ENCODE data around the gene DNAH10. TPM values are rescaled to one million over a fixed set of nuclear protein-coding genes. Genes with fewer than 3 reads are reported as not detected.

Gene DNAH10
- total RNA-seq, 1 experiment from 2014 or later: 0.09 TPM

DNA sequence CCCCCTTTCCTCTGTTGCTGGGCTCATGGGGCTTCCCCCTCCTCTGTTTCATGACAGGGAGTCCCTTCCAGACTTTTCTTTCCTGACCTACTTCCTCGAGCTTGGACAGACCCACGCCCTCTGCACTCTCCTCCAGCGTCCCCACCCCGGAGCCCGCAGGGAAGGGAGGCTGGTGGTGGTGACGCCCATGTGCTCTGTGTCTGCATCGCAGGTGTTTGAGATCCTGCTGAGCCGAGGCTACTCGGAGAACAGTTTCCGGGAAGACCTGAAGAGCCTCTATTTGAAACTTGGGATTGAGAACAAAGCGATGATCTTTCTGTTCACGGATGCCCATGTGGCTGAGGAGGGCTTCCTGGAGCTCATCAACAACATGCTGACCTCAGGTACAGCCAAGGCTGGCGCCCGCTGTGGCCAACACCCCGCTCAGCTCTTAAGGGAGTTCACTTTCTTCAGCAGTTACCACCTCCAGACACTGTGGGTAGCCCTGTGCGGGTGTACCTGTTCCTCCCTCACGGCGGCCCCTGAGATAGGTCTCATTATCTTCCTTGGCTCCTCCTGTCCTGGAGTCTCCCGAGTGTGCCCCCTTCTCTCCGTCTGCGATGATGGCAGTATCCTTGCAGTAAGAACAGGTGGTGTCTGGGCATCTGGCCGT lies 125.0 kb downstream of the DNAH10 start:
- no peak for DNase-seq (ENCODE audit: low spot score)

DNA sequence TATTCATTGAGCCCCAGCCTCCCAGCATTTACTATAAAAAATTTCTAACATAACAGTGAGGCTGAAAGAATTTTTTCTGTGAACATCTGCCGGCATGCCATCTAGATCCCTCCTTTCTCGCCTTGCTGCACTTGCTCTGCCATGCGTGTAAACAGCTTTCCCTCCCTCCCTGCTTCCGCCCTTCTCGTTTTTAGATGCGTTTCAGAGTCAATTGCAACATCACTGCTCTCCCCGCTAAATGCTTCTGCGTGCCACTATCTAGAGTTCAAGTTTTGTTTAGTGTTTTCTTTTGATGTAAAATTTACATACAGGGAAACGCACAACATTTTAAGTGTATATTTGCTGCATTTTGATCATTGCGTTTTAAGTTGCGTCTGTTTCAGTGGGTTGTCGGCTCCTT lies 126.9 kb downstream of the DNAH10 start:
- no peak for DNase-seq (ENCODE audit: low spot score)

DNA sequence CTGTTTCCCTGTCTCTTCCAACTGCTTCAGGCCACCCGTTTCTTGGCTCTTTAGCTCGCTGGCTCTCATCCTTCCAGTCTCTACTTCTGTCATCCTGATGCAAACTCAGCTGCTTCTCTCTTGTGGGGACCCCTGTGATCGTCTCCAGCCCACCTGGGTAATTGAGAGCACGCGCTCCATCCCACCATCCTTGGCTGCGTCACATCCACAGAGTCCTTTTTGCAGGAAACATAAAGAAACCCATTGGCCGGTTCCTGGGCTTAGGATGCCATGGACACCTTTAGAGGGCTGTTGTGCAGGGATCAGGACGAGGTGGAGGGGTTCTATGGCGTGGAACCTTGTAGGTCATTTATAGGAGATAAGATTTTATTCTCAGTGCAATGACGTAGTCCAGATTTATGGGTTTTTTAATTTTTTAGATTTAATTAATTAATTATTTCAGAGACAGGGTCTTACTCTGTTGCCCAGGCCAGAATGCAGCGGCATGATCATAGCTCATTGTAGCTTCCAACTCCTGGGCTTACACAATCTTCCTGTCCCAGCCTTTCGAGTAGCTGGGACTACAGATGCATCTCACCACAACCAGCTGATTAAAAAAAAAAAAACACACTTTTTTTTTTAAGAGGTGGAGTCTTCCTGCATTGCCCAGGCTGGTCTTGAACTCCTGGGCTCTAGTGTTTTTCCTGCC lies 127.9 kb downstream of the DNAH10 start:
- DNase-seq (ENCODE audit: low spot score): no peak

DNA sequence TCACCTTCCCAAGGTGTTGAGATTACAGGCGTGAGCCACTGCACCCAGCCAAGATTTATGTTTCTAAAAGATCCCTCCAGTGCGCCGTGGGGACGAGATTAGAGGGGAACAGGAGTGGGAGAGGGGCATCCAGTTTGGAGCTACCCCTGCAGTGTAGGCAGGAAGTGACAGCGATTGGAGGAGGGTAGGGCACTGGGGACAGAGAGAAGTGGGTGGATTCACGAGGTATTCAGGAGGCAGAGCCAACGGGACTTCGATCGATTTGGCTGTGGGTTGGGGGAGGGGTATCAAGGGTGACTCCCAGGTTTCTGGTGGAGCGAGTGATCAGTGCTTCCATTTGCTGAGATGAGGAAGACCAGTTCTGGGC lies 128.4 kb downstream of the DNAH10 start:
- no peak for DNase-seq (ENCODE audit: low spot score)

DNA sequence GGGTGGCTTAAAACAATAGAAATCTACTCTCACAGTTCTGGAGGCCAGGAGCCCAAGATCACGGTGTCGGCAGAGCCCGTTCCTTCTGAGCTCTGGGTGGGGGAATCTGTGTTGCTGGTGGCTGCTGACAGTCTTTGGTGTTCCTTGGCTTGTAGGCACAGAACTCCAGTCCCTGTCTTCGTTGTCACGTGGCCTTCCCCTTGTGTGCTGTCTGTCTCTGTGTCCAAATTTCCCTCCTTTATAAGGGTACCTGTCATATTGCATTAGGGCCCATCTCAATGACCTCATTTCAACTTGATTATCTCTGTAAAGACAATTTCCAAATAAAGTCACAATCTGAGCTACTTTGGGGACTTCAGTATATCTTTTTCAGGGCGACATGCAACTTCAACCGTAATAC lies 128.9 kb downstream of the DNAH10 start:
- DNase-seq (ENCODE audit: low spot score): no peak

DNA sequence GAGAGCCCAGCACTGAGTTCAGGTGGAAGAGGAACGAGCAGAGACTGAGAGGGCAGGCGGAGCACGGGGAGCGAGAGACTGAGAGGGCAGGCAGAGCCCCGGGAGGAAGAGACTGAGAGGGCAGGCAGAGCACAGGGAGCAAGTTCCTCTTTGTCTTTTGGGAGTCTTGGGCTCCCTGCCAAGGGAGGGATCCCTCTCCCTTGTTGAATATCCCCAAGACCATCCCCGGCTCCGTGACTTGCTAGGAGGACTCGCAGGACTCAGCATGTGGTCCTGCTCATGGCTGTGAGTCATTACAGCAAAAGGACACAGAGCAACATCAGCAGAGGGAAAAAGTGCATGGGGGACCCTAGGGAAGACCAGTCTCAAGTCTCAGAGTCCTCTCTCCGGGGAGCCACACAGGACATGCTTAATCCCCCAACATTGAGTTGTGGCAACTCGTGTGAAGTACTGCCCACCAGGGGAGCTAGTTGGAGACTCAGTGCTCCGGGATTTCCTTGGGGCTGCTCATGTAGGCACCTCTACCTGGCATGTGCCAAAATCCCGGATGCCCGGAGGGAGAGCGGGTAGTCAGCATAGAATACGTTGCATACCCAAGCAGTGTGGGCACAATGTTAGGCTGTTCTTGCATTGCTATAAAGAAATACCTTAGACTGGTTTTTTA lies 129.5 kb downstream of the DNAH10 start:
- peak; percentile 13 for DNase-seq (ENCODE audit: low spot score)

DNA sequence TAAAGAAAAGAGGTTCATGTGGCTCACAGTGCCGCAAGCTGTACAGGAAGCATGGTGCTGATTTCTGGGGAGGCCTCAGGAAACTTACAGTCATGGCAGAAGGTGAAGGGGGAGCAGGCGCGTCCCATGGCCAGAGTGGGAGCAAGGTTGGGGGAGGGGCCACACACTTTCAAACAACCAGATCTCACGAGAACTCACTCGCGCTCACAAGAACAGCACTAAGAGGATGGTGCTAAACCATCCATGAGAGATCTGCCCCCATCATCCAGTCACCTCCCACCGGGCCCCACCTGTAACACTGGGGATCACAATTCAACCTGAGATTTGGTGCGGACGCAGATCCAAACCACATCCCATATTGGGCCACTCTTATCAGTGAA lies 130.1 kb downstream of the DNAH10 start:
- no peak for DNase-seq (ENCODE audit: low spot score)

DNA sequence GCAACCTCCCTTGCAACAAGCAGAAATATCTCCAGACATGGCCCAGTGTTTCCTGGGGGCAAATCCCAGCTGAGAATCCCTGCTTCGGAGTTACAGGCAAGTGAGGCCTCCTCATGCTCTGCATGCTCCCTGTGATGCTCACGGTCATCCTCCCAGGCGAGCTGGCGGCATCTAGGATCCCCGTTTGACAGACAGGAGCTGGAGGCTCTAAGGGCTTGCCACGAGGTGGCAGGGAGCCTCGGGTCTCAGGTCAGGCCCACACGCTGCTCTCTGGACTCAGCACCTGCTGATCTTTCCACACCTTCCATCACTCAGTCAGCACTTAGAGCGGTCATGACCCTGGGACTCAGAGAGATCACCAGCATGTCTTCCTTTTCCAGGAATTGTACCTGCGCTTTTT lies 130.8 kb downstream of the DNAH10 start:
- no peak for DNase-seq (ENCODE audit: low spot score)

DNA sequence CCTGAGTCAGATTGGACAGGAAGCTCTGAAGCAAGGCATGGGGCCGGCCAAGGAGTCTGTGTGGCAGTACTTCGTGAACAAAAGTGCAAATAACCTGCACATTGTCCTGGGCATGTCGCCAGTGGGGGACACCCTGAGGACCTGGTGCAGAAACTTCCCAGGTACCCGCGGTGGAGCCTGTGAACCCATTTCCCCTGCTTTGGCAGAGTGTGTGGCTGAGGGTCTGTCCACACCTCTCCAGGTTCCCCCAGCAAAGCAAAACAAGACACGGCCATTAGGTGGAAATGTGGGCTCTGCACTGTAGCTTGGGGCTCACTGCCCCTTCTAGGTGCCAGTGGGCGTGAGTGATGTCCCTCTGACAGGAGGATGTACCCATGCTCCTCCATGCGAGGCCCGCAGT lies 131.2 kb downstream of the DNAH10 start:
- DNase-seq (ENCODE audit: low spot score): no peak

DNA sequence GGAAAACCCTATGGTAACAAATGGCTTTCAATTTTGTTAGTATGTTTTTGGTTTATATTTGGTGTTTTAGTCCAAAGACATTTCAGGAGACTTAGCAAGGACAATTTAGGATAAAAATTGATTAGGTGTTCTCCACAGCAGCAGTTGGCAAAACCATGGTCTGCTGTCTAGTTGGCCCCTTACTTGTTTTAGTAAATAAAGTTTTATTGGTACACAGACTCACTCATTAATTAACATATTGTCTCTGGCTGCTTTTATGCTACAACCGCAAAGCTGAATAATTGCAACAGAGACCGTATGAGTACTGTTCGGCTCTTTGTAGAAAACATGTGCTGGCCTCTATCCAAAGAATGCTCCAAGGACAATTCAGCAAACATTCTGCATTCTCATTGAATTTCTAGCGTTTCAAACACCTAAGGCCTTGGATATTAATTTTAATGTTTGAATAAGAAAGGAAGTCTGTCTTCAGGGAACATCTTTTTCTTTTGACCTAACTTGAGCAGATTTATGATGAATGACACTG lies 132.8 kb downstream of the DNAH10 start:
- no peak for DNase-seq (ENCODE audit: low spot score)

DNA sequence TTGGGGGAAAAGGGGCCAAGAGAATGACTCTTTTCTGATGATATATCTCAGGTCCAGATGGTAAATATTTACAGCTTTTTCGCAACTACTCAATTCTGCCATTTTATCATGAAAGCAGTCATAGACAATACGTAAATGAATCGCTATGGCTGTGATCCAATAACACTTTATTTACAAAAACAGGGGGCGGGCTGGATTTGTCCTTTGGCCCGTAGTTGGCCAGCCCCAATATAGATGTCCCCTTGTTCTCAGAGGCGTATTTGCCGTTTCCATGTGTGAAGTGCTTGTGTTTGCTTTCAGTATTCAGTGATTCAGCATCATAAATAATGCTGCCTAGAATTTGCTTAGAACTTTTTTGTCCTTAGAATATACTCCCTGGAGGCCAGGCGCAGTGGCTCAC lies 133.3 kb downstream of the DNAH10 start:
- DNase-seq (ENCODE audit: low spot score): no peak

DNA sequence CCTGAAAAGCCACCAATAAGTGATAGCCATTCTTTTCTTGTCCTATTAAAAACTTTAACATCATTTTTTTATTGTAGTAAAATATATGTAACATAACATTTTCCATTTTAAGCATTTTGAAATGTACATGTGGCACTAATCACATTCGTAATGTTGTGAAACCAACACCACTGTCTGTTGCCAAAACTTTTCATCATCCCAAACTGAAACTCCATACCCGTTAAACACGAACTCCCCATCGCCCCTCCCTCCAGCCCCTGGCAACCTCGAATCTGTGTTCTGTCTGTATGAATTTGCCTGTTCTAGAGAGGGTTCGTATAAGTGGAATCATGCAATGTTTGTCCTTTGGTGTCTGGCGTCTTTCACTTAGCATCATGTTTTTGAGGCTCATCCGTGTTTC lies 134.7 kb downstream of the DNAH10 start:
- no peak for DNase-seq (ENCODE audit: low spot score)

DNA sequence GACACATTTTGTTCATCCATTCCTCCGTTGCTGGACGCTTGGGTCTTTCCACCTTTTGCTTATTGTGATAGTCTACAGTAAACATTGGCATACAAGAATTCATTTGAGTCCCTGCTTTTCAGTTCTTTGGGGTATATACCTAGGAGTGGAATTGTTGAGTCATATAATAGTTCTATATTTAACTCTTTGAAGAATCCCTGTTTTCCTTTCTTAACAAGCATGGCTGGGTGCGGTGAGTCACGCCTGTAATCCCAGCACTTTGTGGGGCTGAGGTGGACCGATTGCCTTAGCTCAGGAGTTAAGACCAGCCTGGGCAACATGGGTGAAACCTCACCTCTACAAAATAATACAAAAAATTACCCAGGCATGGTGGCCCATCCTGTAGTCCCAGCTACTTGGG lies 135.1 kb downstream of the DNAH10 start:
- peak; percentile 80 for DNase-seq (ENCODE audit: low spot score)

DNA sequence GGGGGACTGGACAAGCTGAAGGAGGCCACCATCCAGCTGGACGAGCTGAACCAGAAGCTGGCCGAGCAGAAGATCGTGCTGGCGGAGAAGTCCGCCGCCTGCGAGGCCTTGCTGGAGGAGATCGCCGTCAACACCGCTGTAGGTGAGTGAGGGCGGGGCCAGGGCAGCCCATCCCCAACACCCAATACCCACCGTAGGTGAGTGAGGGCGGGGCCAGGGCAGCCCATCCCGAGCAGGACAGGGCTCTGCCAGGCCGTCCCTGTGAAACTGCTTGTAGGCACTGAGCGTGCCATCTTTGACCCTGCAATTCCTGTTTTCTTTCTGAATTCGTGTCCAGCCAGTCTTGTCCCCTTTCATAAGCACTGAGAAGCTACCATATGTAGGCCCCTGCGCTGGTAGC lies 136.6 kb downstream of the DNAH10 start:
- no peak for DNase-seq (ENCODE audit: low spot score)

DNA sequence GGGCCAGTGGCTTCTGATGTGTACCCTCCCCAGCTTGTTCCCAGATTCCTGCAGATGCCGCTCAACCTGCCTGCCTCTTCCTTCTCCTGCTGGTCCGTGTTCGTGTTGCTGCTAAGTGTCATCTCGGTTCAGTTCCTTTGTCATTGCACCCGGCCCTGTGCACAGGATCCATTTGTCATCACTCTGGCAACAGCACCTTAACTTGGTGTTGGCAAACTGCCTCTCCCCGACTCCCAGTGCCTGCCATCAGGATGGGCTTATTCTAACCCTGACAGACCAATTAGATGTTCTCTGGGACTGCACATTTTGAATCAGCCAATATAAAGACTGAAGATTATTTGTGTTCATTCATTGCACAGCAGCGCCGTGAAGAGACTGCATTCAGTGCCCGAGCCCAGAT lies 137.3 kb downstream of the DNAH10 start:
- no peak for DNase-seq (ENCODE audit: low spot score)

DNA sequence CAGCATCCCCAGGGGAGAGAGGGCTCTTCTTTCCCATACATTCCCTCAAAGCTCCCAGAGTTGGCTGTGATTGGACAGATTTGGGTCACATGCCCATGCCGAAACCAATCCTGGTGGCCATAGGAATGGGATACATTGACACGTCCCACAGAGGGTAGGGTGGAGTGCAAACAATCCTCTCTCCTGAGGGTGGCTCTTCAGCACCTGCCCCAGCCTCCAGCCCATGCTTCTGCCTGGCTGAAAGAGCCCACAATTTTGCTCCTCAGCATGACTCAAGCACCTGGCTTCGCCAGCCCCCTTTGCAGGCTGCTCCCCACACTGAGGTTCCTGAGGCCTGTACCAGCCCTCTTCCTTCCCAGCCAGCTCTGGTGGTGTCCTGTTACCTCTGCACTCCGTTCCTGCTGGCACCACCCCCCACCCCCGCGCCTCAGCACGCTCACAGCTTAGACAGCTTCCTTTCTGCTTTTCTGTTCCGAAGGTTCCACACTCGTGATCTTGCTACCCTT lies 138.8 kb downstream of the DNAH10 start:
- no peak for DNase-seq (ENCODE audit: low spot score)

DNA sequence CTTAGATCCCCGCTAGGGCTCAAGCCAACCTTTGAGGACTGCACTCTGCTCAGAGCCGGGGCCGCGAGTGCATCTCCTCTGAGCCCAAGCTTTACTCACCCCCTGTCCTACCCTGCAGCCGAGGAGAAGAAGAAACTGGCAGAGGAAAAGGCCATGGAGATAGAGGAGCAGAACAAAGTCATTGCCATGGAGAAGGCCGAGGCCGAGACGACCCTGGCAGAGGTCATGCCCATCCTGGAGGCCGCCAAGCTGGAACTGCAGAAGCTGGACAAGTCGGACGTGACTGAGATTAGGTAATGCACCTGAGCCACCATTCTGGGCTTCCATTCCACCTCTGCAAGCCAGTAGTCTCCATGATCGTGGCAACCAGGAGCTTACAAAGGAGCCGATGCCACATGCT lies 140.7 kb downstream of the DNAH10 start:
- DNase-seq (ENCODE audit: low spot score): no peak

DNA sequence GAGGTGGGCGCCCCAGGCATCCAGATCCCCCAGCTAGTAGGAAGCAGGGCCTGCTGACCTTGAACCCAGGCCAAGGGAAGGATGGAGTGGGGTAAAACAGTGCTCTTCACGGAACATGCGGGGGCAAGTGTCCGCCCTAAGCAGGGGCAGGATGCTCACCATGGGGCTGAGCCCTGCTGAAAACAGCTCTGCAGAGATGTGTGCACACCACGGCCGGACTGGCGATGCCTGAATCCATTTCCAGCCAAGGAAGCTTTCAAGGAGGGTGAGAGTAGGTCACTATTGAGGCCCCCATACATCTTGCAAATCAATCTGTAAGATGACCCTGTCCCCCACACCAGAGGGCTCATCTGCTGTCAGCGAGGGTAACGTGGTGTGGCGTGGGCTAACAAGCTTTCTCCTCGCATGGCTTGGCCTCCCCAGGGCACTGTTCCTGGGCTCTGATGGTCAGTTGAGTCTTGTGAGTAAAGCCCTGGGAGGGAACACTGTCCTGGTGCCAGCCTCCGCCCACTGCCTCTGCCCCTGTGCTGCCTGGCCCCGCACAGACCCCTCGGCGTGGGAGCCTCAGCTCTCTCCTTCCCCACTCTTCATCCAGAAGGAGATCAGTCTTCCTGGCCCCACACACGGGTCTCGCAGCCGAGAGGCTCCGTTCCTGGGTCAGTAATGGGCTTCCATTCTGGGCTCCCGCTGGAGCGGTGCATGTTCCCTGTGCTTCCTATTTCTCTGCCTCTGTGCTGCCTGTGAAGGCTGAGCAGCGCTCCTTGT lies 141.4 kb downstream of the DNAH10 start:
- no peak for DNase-seq (ENCODE audit: low spot score)

DNA sequence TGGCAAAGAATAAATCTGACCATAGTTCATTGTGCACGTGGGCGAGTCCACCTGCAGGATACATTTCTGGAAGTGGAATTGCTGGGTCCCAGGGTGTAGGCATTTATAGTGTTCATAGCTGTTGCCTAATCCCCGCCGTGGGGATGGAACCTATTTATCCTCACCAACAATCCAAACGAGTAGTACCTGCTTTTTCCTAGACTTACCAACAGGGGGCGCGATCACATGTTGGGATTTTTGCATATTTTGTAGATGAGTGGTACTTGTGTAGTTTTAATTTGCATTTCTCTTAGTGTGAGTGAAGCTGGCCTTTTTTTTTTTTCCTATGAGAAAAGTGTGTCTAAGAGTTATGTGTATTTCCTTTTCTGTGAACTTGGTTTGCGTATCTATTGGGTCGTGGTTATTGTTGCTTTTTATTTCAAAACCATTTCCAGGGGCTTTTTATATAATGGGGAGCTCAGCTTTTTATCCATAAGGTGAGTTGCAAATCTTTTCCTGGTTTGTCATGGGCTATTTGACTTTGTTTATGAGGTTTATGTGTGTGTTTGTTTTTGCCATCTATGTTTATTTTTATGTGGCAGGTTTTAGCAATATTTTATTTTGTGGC lies 143.3 kb downstream of the DNAH10 start:
- peak; percentile 68 for DNase-seq (ENCODE audit: low spot score)

DNA sequence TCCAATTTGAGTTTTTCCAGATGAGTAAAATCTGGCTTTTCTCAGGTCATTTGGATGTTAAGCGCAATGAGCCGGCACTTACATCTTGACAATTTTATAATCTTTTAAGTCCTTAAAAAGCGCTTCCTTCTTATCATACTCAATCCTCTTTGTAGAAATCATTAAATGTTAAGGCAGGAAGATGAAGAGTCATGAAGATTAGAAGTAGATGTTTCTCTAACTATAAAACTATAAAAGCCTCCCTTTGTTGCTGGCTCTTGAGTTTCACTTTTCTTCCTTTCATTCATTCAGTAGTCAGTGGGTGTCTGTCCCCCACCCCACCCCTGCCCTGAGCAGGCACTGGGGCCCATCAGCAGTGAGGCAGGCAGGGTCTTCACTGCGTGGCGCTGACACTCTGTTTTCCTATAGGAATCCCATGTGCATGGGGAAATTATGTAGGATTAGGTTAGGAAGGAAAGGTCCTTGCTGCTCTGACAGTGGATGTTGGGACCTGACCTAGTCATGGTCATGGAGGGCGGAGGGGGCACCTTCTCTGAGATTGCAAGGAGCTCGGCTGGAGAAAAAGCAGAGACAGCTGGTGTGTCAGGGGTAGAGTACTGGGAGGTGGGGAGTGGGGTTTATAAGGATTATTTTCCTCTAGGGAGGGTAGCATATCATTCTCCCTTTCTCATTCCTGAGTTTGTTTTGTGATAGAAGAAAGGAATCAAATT lies 144.8 kb downstream of the DNAH10 start:
- DNase-seq (ENCODE audit: low spot score): no peak
